Right lobe of liver (tissue), 4 donors: ENCODE measurements around the gene BRICD5.

Source experiments
- POLR2A ChIP-seq: fragments of 450-650 bp; IDR thresholded peaks from one replicate; pipeline ENCODE4 v1.6.1; 2017; ENCODE audit warnings: antibody characterized with exemption, mild to moderate bottlenecking
- TF ChIP-seq, protein P1 (sequence below), 4 donors: fragments of 200-600 bp in 3 of 4; fragments of 450-650 bp in 1 of 4; IDR thresholded peaks; one replicate each; pipeline versions ENCODE4 v1.5.1 to v1.8.0; 2016 to 2022; ENCODE audit warnings: antibody characterized with exemption in 4 of 4, mild to moderate bottlenecking in 2 of 4
- donor health status: DM: no; HTN: no; CAD: no.
- donor health status: DM: no; HTN: no; CAD: no.
- donor health status: DM: no; HTN: yes; CAD: no.

DNA sequence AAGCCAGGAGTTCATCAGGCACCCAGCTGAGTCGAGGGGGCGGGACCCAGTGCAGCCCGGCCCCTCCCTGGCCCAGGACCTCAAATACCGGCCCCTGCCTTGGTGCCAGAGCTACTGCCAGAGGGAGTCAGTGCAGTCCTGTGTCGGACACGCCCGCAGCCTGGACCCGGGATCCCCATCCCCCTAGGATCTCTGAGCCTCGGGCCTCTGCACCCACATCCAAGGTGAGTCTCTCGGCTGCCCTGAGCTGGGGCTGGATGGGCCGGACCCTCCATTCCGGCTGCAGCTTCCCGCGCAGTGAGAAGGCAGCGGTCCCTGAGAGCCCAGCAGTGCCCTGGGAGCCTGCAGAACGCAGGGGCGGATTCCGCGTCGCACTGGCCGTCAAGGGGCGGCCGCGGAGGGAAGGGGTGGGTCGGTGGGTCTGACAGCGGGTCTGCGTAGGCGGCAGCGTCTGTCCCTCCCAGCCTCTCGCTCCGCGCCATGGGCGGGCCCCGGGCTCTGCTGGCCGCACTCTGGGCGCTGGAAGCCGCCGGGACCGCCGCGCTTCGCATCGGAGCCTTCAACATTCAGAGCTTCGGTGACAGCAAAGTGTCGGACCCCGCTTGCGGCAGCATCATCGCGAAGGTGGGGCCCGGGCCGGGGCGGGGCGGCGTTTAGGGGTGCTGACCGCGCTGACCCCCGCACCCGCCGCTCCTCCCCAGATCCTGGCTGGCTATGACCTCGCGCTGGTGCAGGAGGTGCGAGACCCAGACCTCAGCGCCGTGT is 25.9 kb upstream of the BRICD5 start, which contains the start of gene DNASE1L2:
- TF ChIP-seq, protein P1, sequence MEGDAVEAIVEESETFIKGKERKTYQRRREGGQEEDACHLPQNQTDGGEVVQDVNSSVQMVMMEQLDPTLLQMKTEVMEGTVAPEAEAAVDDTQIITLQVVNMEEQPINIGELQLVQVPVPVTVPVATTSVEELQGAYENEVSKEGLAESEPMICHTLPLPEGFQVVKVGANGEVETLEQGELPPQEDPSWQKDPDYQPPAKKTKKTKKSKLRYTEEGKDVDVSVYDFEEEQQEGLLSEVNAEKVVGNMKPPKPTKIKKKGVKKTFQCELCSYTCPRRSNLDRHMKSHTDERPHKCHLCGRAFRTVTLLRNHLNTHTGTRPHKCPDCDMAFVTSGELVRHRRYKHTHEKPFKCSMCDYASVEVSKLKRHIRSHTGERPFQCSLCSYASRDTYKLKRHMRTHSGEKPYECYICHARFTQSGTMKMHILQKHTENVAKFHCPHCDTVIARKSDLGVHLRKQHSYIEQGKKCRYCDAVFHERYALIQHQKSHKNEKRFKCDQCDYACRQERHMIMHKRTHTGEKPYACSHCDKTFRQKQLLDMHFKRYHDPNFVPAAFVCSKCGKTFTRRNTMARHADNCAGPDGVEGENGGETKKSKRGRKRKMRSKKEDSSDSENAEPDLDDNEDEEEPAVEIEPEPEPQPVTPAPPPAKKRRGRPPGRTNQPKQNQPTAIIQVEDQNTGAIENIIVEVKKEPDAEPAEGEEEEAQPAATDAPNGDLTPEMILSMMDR (IDR thresholded peaks at IDR 0.05): no peak
- TF ChIP-seq POLR2A: no peak
